GM23338 (cell line): Measurements from ENCODE around the gene ORC3.

Experiments
- EZH2 ChIP-seq: fragments of 200-600 bp; sonication (generic); IDR thresholded peaks from one replicate; pipeline ENCODE4 v1.8.0; 2017; ENCODE audit warnings: antibody characterized with exemption, mild to moderate bottlenecking, low read depth; ENCODE audit not compliant: unreplicated experiment
- JUNB ChIP-seq: IDR thresholded peaks from one replicate; pipeline ENCODE4 v1.6.1; 2016; ENCODE audit warnings: antibody characterized with exemption; ENCODE audit not compliant: unreplicated experiment
- POLR2AphosphoS5 ChIP-seq: IDR thresholded peaks from 2 replicates; pipeline ENCODE4 v1.6.1; 2016; ENCODE audit warnings: antibody characterized with exemption, low read depth
- REST ChIP-seq: IDR thresholded peaks from one replicate; pipeline ENCODE4 v1.6.1; 2018; ENCODE audit warnings: antibody characterized with exemption; ENCODE audit not compliant: unreplicated experiment
- ZNF331 ChIP-seq: fragments of 250-450 bp; sonication (Bioruptor Pico); IDR thresholded peaks from 2 replicates; pipeline ENCODE4 v1.5.0; 2020; ENCODE audit warnings: low read depth, mild to moderate bottlenecking, moderate library complexity
- TF ChIP-seq, protein P1 (sequence below), 2 experiments: fragments of 200-600 bp in 1 of 2; sonication (generic) in 1 of 2; conservative IDR thresholded peaks; 2 replicates each; pipeline versions ENCODE4 v1.5.1 to v1.6.1; 2016 to 2017; ENCODE audit warnings: antibody characterized with exemption in 2 of 2, low read depth in 2 of 2, mild to moderate bottlenecking in 2 of 2, moderate library complexity in 1 of 2

GRCh38 chr6:87636315-87636714, 46.4 kb downstream of the ORC3 start:
- TF ChIP-seq, protein P1, sequence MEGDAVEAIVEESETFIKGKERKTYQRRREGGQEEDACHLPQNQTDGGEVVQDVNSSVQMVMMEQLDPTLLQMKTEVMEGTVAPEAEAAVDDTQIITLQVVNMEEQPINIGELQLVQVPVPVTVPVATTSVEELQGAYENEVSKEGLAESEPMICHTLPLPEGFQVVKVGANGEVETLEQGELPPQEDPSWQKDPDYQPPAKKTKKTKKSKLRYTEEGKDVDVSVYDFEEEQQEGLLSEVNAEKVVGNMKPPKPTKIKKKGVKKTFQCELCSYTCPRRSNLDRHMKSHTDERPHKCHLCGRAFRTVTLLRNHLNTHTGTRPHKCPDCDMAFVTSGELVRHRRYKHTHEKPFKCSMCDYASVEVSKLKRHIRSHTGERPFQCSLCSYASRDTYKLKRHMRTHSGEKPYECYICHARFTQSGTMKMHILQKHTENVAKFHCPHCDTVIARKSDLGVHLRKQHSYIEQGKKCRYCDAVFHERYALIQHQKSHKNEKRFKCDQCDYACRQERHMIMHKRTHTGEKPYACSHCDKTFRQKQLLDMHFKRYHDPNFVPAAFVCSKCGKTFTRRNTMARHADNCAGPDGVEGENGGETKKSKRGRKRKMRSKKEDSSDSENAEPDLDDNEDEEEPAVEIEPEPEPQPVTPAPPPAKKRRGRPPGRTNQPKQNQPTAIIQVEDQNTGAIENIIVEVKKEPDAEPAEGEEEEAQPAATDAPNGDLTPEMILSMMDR (conservative IDR thresholded peaks at IDR 0.05; ENCODE audit: low read depth in 2 of 2): no peak
- no peak for TF ChIP-seq POLR2AphosphoS5
- no peak for TF ChIP-seq REST
- no peak for TF ChIP-seq EZH2
- no peak for TF ChIP-seq JUNB
- TF ChIP-seq ZNF331 (CRISPR knock-in tag): no peak
